Parathyroid adenoma (tissue), 2 donors: ENCODE measurements around the gene FDCSP.

ENCODE experiments used
- H2AFZ ChIP-seq: fragments of 300-600 bp; sonication (generic); one replicate; pipeline ENCODE4 v1.7.0; 2017; ENCODE audit warnings: antibody characterized with exemption, mild to moderate bottlenecking
- H3K27ac ChIP-seq: fragments of 300-600 bp; sonication (generic); one replicate; pipeline ENCODE4 v1.7.0; 2017
- H3K27me3 ChIP-seq: fragments of 300-600 bp; sonication (generic); one replicate; pipeline ENCODE4 v1.7.0; 2017; ENCODE audit warnings: low read length; ENCODE audit not compliant: control insufficient read depth, insufficient read depth
- H3K36me3 ChIP-seq: fragments of 300-600 bp; sonication (generic); one replicate; pipeline ENCODE4 v1.7.0; 2017; ENCODE audit warnings: low read length; ENCODE audit not compliant: control insufficient read depth, insufficient read depth
- H3K4me1 ChIP-seq: fragments of 300-600 bp; sonication (generic); one replicate; pipeline ENCODE4 v1.7.0; 2017; ENCODE audit warnings: control low read depth
- H3K4me2 ChIP-seq: fragments of 300-600 bp; sonication (generic); one replicate; pipeline ENCODE4 v1.7.0; 2017; ENCODE audit warnings: low read length
- H3K4me3 ChIP-seq: fragments of 300-600 bp; sonication (generic); one replicate; pipeline ENCODE4 v1.7.0; 2017; ENCODE audit warnings: low read depth, low read length
- H3K79me2 ChIP-seq: fragments of 300-600 bp; sonication (generic); one replicate; pipeline ENCODE4 v1.7.0; 2017; ENCODE audit warnings: control low read depth
- H3K9ac ChIP-seq: fragments of 300-600 bp; sonication (generic); one replicate; pipeline ENCODE4 v1.7.0; 2017; ENCODE audit warnings: mild to moderate bottlenecking
- H3K9me3 ChIP-seq: fragments of 300-600 bp; sonication (generic); one replicate; pipeline ENCODE4 v1.7.0; 2017; ENCODE audit warnings: low read length; ENCODE audit not compliant: control insufficient read depth
- CTCF ChIP-seq: fragments of 300-600 bp; sonication (generic); IDR thresholded peaks from one replicate; pipeline ENCODE4 v1.7.0; 2017; ENCODE audit warnings: antibody characterized with exemption, mild to moderate bottlenecking
- donor health status: primary hyperparathyroidism.

Gene FDCSP

GRCh38 chr4:70251945-70252277 is 26.0 kb downstream of the FDCSP start:
- Histone ChIP-seq H3K4me2 (no peak overlapping the region), H2AFZ (no peak overlapping the region), H3K9me3 (no peaks in the 10 kb centered on the region), H3K27ac (no peak overlapping the region), H3K36me3 (no peaks in the 10 kb centered on the region), H3K79me2 (no peaks in the 10 kb centered on the region), H3K4me1 (no peaks in the 10 kb centered on the region), H3K9ac (no peak overlapping the region), H3K27me3 (no peaks in the 10 kb centered on the region), H3K4me3 (no peak overlapping the region)
- TF ChIP-seq CTCF = no peak

GRCh38 chr4:70269674-70270073 is 43.8 kb downstream of the FDCSP start:
- H3K4me3 ChIP-seq = no peak overlapping the region
- H3K27ac ChIP-seq = no peak overlapping the region
- no peaks in the 10 kb centered on the region for H3K79me2 ChIP-seq
- no peak overlapping the region for H3K4me2 ChIP-seq
- no peaks in the 10 kb centered on the region for H3K4me1 ChIP-seq
- no peak overlapping the region for H3K9ac ChIP-seq
- no peaks in the 10 kb centered on the region for H3K9me3 ChIP-seq
- no peaks in the 10 kb centered on the region for H3K36me3 ChIP-seq
- TF ChIP-seq CTCF = no peak
- H2AFZ ChIP-seq = no peak overlapping the region
- no peaks in the 10 kb centered on the region for H3K27me3 ChIP-seq

- no peaks in the 10 kb centered on the region for H3K4me1 ChIP-seq
- TF ChIP-seq CTCF = no peak
- H3K9ac ChIP-seq = no peak overlapping the region
- no peak overlapping the region for H3K4me3 ChIP-seq
- no peak overlapping the region for H3K27ac ChIP-seq
- no peaks in the 10 kb centered on the region for H3K27me3 ChIP-seq
- no peaks in the 10 kb centered on the region for H3K36me3 ChIP-seq
- H3K4me2 ChIP-seq = no peak overlapping the region
- H3K79me2 ChIP-seq = no peaks in the 10 kb centered on the region
- H2AFZ ChIP-seq = no peak overlapping the region
- H3K9me3 ChIP-seq = no peaks in the 10 kb centered on the region
These were observed 51.2 kb downstream of the FDCSP start for GRCh38 chr4:70277121-70277520.

GRCh38 chr4:70280567-70280966 is 54.6 kb downstream of the FDCSP start:
- H2AFZ ChIP-seq = no peak overlapping the region
- no peak overlapping the region for H3K4me2 ChIP-seq
- no peak overlapping the region for H3K9ac ChIP-seq
- H3K4me3 ChIP-seq = no peak overlapping the region
- no peaks in the 10 kb centered on the region for H3K9me3 ChIP-seq
- TF ChIP-seq CTCF = no peak
- no peaks in the 10 kb centered on the region for H3K4me1 ChIP-seq
- no peak overlapping the region for H3K27ac ChIP-seq
- H3K36me3 ChIP-seq = no peaks in the 10 kb centered on the region
- no peaks in the 10 kb centered on the region for H3K27me3 ChIP-seq
- H3K79me2 ChIP-seq = no peaks in the 10 kb centered on the region
